Effector memory CD8-positive, alpha-beta T cell (primary cell): ENCODE results near the gene OR10H4.
"Not testable (repeated sequence)": the region's sequence is repeated elsewhere in the genome, so short reads cannot be mapped to it uniquely, and the experiment has no call there.

ENCODE experiments used
- ATAC-seq: fragments of 150-1000 bp; cut with Tn5 transposase; replicated peaks from 2 replicates; pipeline ENCODE4 v1.10.0; 2021; ENCODE audit warnings: mild to moderate bottlenecking, moderate library complexity
- DNase-seq, 3 experiments: peaks; one replicate each; pipeline ENCODE4 v3.0.0; 2021
- H3K27ac Mint-ChIP-seq, 2 donors: one replicate each; pipeline ENCODE4 v1.8.0; 2022; ENCODE audit warnings: mild to moderate bottlenecking in 2 of 2, mixed read lengths in 2 of 2, moderate library complexity in 2 of 2
- H3K27me3 Mint-ChIP-seq, 2 donors: one replicate each; pipeline ENCODE4 v1.8.0; 2022; ENCODE audit warnings: mixed read lengths in 2 of 2
- H3K36me3 Mint-ChIP-seq: one replicate; pipeline ENCODE4 v1.8.0; 2022; ENCODE audit warnings: mild to moderate bottlenecking, moderate library complexity, mixed read lengths; ENCODE audit not compliant: insufficient read depth
- H3K4me1 Mint-ChIP-seq, 2 donors: one replicate each; pipeline ENCODE4 v1.8.0; 2022; ENCODE audit warnings: low read depth in 2 of 2, mixed read lengths in 2 of 2
- H3K4me3 Mint-ChIP-seq, 2 donors: one replicate each; pipeline ENCODE4 v1.8.0; 2022; ENCODE audit warnings: mild to moderate bottlenecking in 2 of 2, mixed read lengths in 2 of 2, moderate library complexity in 2 of 2
- H3K9me3 Mint-ChIP-seq, 2 donors: one replicate each; pipeline ENCODE4 v1.8.0; 2022; ENCODE audit warnings: mixed read lengths in 2 of 2

The OR10H4 gene

DNA sequence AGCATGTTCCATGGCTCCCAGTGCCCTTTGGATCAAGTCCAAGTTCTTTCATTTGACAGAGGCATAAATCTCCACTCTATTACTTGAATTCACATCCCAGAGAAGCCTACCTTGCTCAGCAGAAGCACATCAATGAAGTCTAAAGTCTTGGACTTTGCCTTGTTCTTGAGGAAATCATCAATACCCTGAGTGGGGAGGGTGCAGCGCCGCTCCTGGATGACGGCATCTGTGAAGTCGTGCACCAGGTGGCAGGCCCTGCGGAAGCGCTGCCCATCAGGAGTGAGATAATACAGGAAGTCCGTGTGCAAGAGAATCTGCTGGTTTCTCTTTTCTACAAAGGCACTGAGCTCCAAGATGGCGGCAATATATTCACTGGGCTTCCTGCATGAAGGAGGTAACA is 25.1 kb upstream of the OR10H4 start:
- H3K27me3 Mint-ChIP-seq, result peaks cover 64 to 67% of the 10 kb centered on the region in 2 donors
- no peak for ATAC-seq
- H3K36me3 Mint-ChIP-seq, result no peaks in the 10 kb centered on the region
- no peak for DNase-seq
- no peaks in the 10 kb centered on the region for H3K9me3 Mint-ChIP-seq
- no peak overlapping the region for H3K4me3 Mint-ChIP-seq
- H3K4me1 Mint-ChIP-seq, result no peaks in the 10 kb centered on the region
- no peak overlapping the region for H3K27ac Mint-ChIP-seq

DNA sequence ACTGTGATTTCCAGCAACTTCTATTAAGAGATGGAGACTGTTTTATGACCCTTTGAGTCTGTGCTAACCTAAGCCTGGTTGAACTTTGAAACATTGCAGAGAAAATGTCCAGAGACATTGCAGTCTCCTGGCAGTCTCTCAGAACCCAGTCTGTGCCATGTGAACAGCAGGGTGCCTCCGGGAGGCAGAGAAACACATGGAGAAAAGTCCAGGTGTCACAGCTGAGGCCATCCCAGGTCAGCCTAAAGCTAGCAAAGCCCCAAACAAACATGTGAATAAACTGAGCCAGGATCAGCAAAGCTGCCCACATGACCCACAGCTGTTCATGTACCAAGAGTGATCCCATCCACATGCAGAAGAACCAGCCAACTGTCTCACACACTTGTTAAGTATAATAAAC is 22.3 kb upstream of the OR10H4 start:
- no peak overlapping the region for H3K27ac Mint-ChIP-seq
- no peak overlapping the region for H3K4me3 Mint-ChIP-seq
- ATAC-seq (no peak), DNase-seq (no peak)
- peaks cover 80 to 81% of the 10 kb centered on the region in 2 donors for H3K27me3 Mint-ChIP-seq
- H3K36me3 Mint-ChIP-seq, result no peaks in the 10 kb centered on the region
- H3K4me1 Mint-ChIP-seq, result no peaks in the 10 kb centered on the region
- no peaks in the 10 kb centered on the region for H3K9me3 Mint-ChIP-seq

DNA sequence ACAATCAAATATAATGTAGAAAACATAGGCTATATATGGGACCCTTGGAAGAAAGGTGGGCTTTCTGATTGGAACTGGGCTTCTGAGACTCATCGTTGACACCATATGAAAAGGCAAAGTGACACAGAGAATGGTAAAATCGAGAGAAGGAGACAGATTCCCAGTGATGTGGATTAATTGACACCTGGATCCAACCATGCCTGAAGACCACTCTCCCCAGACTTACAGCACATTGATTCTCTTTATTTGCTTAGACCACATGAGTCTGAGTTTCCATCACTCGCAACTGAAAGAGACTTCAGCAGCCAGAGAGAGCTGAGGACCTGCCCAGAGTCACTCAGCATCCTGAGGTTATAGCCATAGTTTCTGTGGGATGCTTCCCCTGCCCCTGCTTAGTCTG is 20.5 kb upstream of the OR10H4 start:
- no peak overlapping the region for H3K4me3 Mint-ChIP-seq
- H3K27me3 Mint-ChIP-seq, result peaks cover 66 to 72% of the 10 kb centered on the region in 2 donors
- H3K27ac Mint-ChIP-seq, result no peak overlapping the region
- no peak for ATAC-seq
- no peaks in the 10 kb centered on the region for H3K9me3 Mint-ChIP-seq
- H3K36me3 Mint-ChIP-seq, result no peaks in the 10 kb centered on the region
- no peak for DNase-seq
- H3K4me1 Mint-ChIP-seq, result no peaks in the 10 kb centered on the region

DNA sequence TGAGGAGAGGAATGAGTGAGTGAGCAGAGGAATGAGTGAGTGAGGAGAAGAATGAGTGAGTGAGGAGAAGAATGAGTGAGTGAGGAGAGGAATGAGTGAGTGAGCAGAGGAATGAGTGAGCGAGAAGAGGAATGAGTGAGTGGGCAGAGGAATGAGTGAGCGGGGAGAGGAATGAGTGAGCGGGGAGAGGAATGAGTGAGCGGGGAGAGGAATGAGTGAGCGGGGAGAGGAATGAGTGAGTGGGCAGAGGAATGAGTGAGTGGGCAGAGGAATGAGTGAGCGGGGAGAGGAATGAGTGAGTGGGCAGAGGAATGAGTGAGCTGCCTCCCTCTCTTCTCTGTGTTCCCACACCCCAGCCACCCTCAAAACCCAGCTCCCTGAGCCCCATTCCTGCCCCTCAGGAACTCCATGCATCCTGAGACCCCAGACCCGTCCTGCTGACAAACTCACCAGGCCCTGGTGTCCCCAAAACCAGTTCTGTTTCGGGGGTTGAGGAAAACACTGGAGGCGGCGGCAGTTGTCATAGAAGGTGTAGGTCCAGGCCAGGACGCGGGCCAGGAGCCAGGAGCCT is 15.0 kb upstream of the OR10H4 start:
- H3K27me3 Mint-ChIP-seq, result peaks cover 42 to 59% of the 10 kb centered on the region in 2 donors
- not testable (repeated sequence) for H3K36me3 Mint-ChIP-seq, H3K4me1 Mint-ChIP-seq, H3K9me3 Mint-ChIP-seq, DNase-seq, ATAC-seq, H3K4me3 Mint-ChIP-seq, H3K27ac Mint-ChIP-seq

DNA sequence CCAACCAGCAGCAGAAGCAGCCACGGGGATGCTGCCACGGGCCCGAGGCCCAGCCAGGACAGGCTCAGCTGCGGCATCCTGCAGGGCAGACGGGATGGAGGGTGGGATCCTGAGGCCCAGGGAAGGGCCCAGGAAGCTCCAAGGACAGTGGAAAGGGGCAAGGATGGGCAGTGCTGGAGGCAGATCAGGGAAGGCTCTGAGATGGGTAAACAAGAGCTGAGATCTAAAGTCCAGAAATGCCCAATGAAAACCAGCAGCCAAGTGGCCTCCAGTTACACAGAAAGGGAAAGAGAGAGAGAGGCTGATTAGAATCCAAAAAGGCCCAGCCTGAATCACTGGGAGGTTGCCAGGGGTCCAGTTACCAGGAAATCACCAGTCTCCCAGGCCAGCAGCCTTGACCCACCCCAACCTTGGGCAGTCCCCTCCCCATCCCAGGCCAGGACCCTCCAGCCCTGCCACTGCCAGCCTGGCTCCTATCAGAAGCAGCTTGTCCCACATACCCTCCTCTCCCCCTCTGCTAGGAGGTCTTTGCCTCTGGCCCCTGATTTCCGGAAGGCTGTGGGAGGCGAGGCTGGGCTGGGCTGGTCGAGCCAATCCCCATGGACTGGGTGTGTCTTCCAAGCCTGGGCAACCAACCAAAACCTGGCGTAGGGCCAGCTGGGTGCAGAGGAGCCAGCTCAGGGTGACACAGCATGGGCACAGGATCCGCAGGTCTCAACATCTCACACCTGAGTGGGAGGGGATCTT is 14.3 kb upstream of the OR10H4 start, which contains the start of gene CYP4F11:
Gene CYP4F11 (minus strand): TSS at position 198 of the 747 bp plus-strand sequence. CDS start 121 bp downstream, at position 77.
- Mint-ChIP-seq H3K27ac (peak within 1 kb of the TSS in 1 of 2 donors; percentile 32), H3K4me1 (no peaks in the 10 kb centered on the region), H3K9me3 (no peaks in the 10 kb centered on the region), H3K27me3 (peaks cover 38 to 54% of the 10 kb centered on the region in 2 donors), H3K4me3 (no peak within 1 kb of the TSS), H3K36me3 (no peaks in the 10 kb centered on the region)
- DNase-seq (no peak), ATAC-seq (no peak)

DNA sequence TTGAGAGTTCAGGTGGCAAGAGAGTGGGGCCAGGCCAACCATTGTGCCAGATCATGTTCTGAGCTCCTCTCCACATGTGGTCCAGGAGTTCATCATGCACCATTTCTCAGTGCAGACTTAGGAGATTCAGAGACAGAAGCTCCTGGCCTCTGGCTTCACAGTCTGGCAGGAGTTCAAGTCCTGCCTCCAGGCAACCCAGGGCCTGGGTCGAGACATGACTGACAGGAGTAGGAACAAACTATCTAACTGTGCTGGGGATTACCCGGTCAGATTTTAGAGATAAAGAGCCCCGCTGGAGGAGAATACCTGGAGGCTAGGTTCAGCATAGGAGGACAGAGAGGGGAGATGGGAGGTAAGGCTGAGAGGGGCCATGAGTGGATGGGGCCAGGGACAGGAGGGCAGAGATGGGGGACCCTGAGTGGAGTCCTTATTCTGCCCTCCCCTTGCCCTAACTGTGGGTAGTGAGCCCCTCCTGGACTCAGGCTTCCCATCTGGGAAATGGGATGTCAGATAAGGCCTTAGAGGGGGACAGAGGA is 13.6 kb upstream of the OR10H4 start:
- no peak for DNase-seq
- peaks cover 37 to 50% of the 10 kb centered on the region in 2 donors for H3K27me3 Mint-ChIP-seq
- H3K27ac Mint-ChIP-seq, result peak overlapping the region in 1 of 2 donors; percentile 32
- no peaks in the 10 kb centered on the region for H3K4me1 Mint-ChIP-seq
- H3K4me3 Mint-ChIP-seq, result no peak overlapping the region
- ATAC-seq, result no peak
- no peaks in the 10 kb centered on the region for H3K9me3 Mint-ChIP-seq
- no peaks in the 10 kb centered on the region for H3K36me3 Mint-ChIP-seq

DNA sequence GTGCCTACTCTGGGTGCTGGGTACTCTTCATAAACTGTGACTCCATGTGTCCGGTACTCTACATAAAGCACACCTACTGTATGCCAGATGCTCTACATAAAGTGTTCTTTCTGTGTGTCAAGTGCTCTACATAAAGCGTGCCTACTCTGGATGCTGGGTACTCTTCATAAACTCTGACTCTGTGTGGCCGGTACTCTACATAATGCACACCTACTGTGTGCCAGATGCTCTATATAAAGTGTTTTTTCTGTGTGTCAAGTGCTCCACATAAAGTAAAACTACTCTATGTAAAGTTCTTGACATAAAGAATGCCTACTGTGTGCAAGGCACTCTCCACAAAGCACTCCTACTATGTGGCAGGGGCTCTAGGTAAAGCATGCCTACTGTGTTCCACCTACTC is 12.6 kb upstream of the OR10H4 start:
- ATAC-seq (no peak), DNase-seq (no peak)
- Mint-ChIP-seq H3K27ac (no peak overlapping the region), H3K36me3 (no peaks in the 10 kb centered on the region), H3K4me3 (no peak overlapping the region), H3K4me1 (no peaks in the 10 kb centered on the region), H3K27me3 (peaks cover 37 to 50% of the 10 kb centered on the region in 2 donors), H3K9me3 (no peaks in the 10 kb centered on the region)

DNA sequence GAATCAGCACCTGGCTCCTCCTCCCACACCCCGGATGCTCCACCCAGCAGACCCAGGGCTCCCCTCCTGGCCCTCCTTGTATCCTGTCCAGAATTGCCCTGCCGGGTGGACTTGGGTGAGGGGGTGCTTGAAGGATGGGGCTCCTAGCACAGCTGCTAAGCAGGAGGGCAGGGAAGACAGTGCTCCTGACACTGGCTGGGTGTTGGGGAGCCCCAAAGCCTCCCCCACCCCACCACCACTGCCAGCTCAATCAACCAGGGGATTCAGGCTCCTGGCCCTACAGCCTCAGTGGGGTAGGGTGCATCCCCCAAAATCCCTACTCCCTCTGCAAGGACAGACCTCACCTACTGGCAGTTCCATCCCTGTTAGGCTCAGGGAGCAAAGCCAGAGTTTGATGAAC is 11.9 kb upstream of the OR10H4 start:
- Mint-ChIP-seq H3K27me3 (peaks cover 34 to 48% of the 10 kb centered on the region in 2 donors), H3K9me3 (no peaks in the 10 kb centered on the region), H3K36me3 (no peaks in the 10 kb centered on the region), H3K4me3 (no peak overlapping the region), H3K4me1 (no peaks in the 10 kb centered on the region), H3K27ac (no peak overlapping the region)
- ATAC-seq (no peak), DNase-seq (no peak)

DNA sequence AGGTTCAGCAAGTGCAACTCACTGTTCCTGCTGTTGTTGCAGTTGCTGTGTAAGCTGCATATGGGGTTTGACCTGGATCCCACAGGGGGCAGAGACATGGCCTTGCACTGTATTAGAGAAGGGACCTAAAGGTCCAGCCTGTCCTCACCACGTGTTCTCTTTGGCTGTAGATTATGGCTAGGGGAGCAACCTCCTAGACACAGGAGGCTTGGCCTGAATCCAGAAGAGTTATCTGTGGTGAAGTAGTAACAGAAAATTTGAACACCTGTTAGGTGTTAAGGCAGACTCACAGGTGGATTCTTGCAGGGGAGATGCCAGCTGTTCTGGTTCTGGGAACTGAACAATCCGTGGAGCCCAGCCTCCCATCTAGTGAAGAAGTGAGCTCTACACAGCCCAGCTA is 11.0 kb upstream of the OR10H4 start:
- ATAC-seq, result no peak
- Mint-ChIP-seq H3K4me3 (no peak overlapping the region), H3K27me3 (peaks cover 39 to 52% of the 10 kb centered on the region in 2 donors), H3K4me1 (no peaks in the 10 kb centered on the region), H3K9me3 (no peaks in the 10 kb centered on the region), H3K27ac (no peak overlapping the region), H3K36me3 (no peaks in the 10 kb centered on the region)
- DNase-seq, result no peak

DNA sequence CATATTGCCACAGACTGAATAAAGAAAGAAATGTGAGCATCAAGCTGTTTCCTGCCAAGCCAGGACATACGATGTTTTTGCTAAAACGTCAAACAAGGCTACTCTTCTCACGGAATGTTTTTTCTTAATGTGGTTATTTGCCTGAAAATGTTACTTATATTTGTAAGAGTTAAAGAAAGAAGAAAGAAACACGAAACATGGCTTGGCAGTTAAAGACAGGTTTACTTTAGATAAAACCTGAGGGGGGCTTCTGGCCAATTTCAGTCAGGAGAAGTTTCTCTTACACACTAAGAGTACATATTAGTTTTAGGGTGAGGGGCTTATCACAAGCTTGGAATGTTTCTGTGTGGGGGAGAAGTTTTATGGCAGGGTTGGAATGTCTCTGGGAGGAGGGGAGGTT is 4.4 kb upstream of the OR10H4 start:
- H3K4me1 Mint-ChIP-seq, result no peaks in the 10 kb centered on the region
- DNase-seq (no peak), ATAC-seq (no peak)
- peaks cover 7 to 13% of the 10 kb centered on the region in 2 donors for H3K9me3 Mint-ChIP-seq
- peaks cover 48 to 58% of the 10 kb centered on the region in 2 donors for H3K27me3 Mint-ChIP-seq
- H3K4me3 Mint-ChIP-seq, result no peak overlapping the region
- H3K27ac Mint-ChIP-seq, result no peak overlapping the region
- no peaks in the 10 kb centered on the region for H3K36me3 Mint-ChIP-seq

DNA sequence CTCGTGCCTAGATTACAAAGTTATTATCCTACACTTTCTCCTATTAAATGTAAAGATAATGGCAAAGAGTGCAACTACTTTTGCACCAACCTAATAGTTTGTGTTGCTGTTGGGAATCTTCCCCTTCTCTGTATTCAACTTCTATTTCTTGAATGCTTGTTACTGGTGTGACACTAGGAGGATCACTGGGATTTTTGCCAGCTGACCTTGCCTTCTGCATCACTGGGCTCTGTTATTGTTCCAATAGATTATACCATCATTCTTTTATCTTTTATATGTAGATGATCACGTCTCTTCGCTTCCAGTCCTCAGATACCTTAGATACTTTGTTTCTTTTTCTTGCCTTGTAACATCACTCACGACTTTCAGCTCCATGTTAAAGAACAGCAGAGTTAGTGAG is 3.5 kb upstream of the OR10H4 start:
- Mint-ChIP-seq H3K4me1 (no peaks in the 10 kb centered on the region), H3K9me3 (peaks cover 7 to 17% of the 10 kb centered on the region in 2 donors), H3K4me3 (no peak overlapping the region), H3K36me3 (no peaks in the 10 kb centered on the region), H3K27ac (no peak overlapping the region), H3K27me3 (peaks cover 51 to 56% of the 10 kb centered on the region in 2 donors)
- DNase-seq (no peak), ATAC-seq (no peak)

DNA sequence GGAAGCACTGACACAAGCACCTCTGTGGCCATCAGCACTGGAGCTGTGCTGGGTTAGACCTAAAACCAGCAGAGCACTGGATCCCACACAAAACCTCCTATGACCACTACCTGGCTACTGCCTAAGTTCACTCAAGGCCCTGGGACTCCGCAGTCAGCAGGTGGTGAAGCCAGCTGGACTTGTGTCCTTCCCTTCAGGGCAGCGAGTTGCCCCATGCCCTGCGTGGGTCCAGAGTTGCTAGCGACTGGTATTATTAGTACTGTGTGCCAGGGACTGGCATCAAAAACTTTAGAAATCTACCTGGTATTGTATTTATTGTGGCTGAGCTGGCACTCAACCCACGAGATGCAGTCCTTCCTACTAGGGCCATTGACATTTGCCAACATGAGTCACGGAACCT is 6.0 kb downstream of the OR10H4 start:
- peaks cover 80 to 82% of the 10 kb centered on the region in 2 donors for H3K27me3 Mint-ChIP-seq
- ATAC-seq (no peak), DNase-seq (no peak)
- H3K4me3 Mint-ChIP-seq, result no peak overlapping the region
- no peaks in the 10 kb centered on the region for H3K4me1 Mint-ChIP-seq
- no peak overlapping the region for H3K27ac Mint-ChIP-seq
- peaks cover 0 to under 1% of the 10 kb centered on the region in 2 donors for H3K9me3 Mint-ChIP-seq
- H3K36me3 Mint-ChIP-seq, result no peaks in the 10 kb centered on the region

DNA sequence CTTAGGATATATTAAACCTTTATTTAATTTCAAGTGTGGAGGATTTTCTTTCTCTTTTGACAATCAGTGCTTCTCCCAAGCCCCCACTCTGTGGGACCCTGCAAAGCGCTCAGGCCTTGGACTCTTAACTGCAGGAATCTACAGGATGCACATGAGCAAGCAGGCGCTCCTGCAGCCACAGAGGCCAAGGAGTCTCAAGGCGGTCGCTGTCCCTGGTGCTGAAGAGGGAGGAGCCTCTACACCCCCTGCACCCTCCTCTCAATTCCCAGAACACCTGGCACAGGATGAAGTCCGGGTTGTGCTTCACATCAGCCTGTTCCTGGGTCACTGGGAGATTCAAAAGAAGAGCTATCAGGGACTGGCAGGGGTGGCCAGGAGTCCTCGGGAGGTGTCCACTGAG is 13.5 kb downstream of the OR10H4 start:
- no peak for DNase-seq
- Mint-ChIP-seq H3K9me3 (no peaks in the 10 kb centered on the region), H3K27me3 (peaks cover 61 to 71% of the 10 kb centered on the region in 2 donors), H3K36me3 (no peaks in the 10 kb centered on the region), H3K4me3 (no peak overlapping the region), H3K4me1 (no peaks in the 10 kb centered on the region), H3K27ac (no peak overlapping the region)
- ATAC-seq, result no peak

DNA sequence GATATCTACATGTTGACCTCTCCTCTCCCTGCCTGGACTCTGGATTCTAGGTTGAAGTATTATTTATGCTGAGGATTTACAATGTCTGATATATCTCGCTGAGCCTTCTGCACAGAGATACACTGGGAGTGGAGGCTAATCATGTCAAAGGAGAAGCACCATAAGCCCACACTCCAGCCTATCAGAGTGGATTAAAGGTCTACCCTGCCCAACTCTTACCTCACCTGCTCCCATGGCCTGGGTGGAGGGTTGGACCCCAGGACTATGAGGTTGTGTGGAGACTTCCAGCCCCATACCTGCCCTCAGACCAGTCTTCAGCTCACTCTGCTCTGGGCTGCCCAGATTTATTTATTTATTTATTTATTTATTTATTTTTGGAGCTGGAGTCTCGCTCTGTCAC is 15.4 kb downstream of the OR10H4 start:
- ATAC-seq (no peak), DNase-seq (no peak)
- Mint-ChIP-seq H3K27me3 (peaks cover 51 to 63% of the 10 kb centered on the region in 2 donors), H3K9me3 (no peaks in the 10 kb centered on the region), H3K4me3 (no peak overlapping the region), H3K27ac (no peak overlapping the region), H3K36me3 (no peaks in the 10 kb centered on the region), H3K4me1 (no peaks in the 10 kb centered on the region)
